Activated effector memory CD4-positive, alpha-beta T cell treated with anti-CD3 and anti-CD28 coated beads, Interleukin-2, amount 50 U/mL, for 16 hours (primary cell): ENCODE data around the gene PARP3.
A peak's percentile ranks its signal among the peaks of the same experiment; 100 is the strongest.
"Not testable (repeated sequence)": the region's sequence is repeated elsewhere in the genome, so short reads cannot be mapped to it uniquely, and the experiment has no call there.

Experiments
- DNase-seq: peaks from one replicate; pipeline ENCODE4 v3.0.0-alpha.2; 2020

The PARP3 gene

DNA sequence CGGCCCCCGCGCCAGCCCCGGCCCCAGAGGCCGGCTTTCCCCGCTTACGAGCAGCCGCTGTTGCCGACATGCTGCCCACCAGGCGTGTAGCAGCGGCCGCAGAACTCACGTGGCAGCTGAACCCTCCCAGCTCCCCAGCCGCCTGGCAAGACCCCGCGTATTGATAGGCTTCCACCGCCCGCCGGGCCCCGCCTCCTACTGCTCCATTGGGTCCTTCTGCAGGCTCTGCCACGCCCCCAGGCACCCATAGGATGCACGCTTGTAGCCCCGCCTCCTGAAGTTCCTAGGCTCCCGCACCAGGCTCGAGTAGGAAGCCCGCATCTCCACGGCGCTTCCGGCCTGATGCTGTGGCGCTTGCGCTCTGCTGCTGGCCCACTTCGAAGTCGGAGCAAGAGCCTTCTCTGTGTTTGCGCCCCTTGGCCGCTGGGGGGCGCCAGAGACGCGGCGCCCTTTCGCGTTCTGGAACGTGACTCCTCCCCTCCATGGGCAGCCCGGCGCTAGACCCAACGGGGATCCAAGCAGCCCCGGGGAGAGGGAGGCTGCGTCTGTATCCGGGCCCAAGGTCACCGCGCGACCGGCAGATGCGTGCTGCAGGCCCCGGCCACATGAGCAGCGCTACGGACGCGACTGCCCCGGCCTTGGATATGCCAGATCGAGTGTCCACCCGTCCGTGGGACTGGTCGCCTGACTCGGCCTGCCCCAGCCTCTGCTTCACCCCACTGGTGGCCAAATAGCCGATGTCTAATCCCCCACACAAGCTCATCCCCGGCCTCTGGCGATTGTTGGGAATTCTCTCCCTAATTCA lies at the start of gene PARP3, which contains the start of gene RRP9:
TSS of gene PARP3 (plus strand) at position 566 of the 805 bp plus-strand sequence. CDS start 993 bp downstream, outside the sequence.
TSS of gene RRP9 (minus strand) at position 107 of the 805 bp plus-strand sequence. CDS start at position 70, 37 bp downstream.
- DNase-seq = peak; percentile 100

- DNase-seq = no peak
These were observed 47.8 kb upstream of the PARP3 start for GRCh38 chr3:51894391-51894790.

DNA sequence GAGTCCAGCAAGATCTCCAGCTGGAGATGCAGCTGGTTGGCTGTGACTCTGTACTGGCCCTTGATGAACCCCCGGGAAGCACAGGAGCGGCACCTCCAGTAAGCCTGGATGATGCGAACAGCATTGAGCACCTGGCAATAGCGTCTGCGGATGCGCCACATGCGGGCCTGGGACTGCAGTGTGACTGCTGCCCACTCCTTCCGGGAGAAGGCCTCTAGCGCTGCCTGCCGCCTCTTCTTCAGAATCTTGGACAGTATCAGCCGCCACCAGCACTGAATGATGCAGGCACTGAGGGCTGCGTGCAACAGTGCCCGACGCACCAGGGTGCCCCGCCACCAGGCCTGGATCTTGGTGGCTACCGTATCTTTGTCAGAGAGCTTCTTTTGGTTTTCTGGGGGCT lies 47.2 kb upstream of the PARP3 start:
- no peak for DNase-seq

- no peak for DNase-seq
These were observed 45.4 kb upstream of the PARP3 start for GRCh38 chr3:51896607-51897305.

GRCh38 chr3:51897391-51897790 lies 44.8 kb upstream of the PARP3 start:
- no peak for DNase-seq

DNA sequence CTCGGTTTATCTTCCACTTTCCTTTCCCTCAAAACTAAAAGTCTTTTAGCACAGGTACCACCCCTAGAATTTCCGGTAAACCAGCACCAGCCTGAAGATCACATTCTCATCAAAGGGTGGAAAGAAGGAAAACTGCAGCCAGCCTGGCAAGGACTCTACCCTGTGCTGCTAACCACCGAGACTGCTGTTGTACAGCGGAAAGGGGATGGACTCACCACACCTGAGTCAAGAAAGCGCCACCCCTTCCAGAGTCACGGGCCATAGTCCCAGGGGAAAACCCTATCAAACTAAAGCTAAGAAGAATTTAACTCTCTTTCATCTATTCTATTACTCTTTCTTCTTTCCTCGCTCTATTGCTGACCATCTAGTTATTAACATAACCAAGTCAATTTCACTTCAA lies 42.1 kb upstream of the PARP3 start:
- not testable (repeated sequence) for DNase-seq

DNA sequence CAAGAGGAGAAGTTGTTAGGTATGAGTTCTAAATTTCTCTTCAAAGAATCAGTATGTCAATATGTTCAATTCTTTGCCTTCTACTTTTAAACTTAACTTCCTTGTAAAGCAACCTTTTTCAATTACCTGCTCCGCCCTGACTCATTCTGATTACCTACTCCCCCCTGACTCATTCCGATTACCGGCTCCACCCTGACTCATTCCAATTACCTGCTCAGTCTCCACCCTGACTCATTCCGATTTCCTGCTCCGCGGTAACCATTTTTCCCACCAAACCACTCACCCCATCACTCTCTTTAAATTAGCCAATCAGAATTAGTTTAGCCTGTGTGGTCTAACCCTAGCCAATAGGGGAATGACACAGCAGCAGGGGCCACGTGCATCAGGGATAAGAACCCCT lies 39.8 kb upstream of the PARP3 start:
- DNase-seq = peak; percentile 70

DNA sequence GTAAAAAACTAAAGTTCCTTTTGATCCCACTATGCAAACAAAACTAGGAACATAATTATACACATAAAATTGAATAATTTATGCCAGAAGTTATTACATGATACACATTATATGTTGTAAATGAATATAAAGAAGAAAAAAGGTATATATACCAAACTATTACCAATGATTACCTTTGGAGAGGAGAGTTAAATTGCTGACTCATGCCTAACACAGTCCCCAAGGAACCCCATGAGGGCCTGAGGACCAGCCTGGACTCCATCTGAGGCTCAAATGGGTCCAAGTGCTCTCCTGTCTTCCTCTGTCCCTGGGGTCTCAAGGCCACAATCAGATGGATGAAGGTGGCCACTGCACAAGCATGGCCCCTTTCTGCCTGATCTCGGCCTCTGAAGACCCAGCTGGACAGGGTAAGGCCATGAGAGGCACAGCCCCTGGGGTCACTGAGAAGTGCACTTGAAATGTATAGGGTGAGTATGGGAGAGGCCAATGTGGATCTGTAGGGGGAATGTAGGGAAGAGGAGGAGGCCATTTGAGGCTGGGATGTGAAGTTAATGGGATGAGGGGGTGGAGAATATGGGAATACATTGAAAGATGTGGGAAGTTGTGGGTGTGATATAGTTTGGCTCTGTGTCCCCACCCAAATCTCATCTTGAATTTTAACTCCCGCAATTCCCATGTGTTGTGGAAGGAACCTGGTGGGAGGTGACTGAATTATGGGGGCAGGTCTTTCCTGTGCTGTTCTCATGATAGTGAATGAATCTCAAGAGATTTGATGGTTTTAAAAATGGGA lies 37.9 kb upstream of the PARP3 start:
- DNase-seq = no peak

GRCh38 chr3:51908026-51908425 lies 34.1 kb upstream of the PARP3 start:
- DNase-seq = no peak

DNA sequence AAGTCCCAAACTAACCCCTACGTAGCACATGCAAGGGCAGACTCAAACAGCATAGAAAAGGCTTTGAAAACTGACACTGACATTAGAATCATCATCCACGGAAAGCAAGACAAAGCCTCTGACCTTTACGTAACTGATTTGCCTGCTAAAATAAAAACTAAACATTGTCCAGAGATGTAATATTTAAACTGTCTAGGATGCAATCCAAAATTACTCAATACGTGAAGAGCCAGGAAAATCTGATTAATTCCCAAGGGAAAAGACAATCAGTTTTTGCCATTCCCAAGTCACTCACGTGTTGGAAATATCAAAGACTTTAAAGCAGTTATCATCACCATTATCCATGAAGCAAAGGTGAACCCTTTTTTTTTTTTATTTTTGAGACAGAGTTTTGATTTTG lies 25.7 kb upstream of the PARP3 start:
- DNase-seq = no peak

- peak; percentile 51 for DNase-seq
These were observed 21.0 kb upstream of the PARP3 start for GRCh38 chr3:51921081-51921578.

GRCh38 chr3:51927061-51927977 lies 14.8 kb upstream of the PARP3 start:
- DNase-seq = no peak

- DNase-seq = no peak
These were observed 13.7 kb upstream of the PARP3 start for GRCh38 chr3:51928438-51928837.

DNA sequence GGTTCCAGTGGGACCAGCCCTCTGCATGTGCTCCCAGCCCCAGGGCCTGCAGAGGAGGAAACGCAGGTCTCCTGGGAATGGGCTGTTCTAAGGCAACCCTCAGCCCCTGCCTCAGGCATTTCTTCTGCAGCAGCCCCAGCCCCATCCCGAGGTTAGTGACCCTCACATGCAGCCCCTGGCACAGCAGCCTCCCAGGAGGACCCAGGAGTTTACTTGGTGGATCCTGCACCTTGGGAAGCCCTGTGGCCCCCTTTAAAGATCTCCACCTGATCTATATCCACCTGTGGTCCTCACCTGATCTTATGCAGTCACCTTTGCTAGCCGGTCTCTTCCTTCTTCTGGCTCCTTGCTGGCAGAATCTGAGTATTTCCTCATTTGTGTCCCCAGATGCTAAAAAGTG lies 13.2 kb upstream of the PARP3 start:
- not testable (repeated sequence) for DNase-seq

DNA sequence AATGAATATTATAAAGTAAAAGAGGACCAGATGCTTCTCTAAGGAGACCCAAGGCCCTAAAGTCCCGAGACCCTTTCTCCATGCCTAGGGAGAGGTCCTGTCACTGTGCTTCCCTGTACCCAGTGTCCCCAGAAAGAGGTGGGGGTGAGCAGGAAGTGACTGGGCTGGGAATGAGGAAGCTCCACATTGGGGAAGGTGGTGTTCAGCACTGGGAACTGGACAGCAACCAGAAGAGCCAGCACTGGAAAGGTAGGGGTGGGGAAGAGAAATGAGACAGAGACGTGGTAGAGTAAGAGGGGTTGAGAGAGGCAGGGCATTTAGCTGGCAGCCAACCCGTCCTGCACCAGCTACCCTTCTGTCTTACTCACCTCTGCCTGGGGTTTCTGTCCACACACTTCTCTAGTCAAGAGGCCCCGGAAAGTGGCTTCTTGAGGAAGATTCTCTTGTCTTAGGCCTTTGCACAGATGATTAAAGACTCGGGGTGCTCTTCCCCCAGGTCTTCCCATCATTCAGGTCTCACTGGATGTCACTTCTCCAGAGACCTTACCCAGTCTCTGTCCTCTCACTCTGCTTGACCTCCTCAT lies 12.7 kb upstream of the PARP3 start:
- no peak for DNase-seq

GRCh38 chr3:51930439-51930838 lies 11.7 kb upstream of the PARP3 start:
- no peak for DNase-seq

GRCh38 chr3:51931756-51932155 lies 10.4 kb upstream of the PARP3 start:
- no peak for DNase-seq

DNA sequence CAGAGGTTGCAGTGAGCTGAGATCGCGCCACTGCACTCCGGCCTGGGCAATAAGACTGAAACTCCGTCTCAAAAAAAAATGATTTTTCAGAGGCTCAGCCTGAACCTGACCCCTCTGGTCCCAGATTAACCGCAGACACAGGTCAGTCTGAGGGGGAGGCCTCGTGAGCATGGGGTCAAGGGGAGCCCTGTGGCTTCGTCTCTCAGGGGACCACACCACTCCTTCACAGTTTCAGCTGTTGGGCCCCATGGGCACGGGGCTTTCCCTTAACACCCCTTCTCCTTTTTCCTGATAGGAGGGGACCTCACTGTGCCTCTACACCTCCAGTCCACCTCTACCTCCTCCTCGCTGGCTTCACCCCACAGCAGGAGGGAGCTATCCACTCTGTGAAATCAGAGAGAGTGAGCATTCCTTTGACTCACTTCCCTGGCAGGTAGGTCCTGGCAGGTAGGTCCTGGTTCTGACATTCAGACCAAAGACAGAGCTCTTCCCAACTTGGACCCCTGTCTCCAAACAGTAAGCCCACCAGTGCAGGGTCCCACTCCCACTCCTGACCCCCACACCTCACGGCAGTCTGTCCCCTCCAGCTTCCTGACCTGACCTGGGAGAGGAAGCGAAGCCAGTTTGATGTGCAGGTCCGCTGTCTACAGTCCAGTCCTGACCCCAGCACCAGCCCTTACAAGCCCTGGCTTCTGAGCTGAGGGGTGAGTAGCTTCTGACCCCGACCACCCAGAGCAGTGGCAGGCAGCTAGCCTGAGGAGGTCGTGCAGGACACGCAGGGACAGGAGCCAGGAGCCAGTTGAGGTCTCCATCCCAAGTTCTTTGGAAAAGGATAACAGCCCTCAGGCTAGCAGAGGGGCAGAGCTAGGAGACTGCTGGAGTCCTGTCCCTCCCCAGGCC lies 9.4 kb upstream of the PARP3 start:
- no peak for DNase-seq

DNA sequence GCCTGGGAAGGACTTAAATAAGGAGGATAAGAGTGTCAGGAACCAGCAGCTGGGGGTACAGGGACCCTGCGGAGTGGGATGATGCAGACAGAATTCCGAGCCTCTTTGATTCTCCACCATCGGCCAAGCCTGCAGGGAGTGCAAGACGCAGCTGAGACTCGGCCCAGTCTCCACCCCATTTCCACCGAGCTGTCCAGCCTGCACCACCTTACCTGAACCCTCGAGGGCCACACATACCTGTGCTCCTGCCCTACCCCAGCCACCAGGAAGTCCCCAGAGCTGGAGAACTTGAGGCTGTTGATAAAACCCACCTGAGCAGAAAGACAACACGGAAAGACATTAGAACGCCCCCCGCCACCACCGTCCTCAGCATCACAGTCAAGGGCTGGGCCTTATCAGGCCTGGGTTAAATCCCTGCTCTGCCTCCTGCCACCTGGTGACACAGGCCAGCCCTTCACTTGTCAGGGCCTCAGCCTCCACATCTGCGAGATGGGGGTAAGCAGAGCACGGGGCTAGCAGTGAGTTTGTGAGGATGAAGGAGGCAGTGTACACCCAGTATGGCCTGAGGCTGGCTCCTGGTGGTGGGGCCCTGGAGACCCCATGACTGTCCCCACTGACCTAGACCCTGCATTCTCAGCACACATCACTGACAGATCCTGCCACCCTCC lies 8.6 kb upstream of the PARP3 start:
- no peak for DNase-seq
